GM10248 (cell line): ENCODE measurements around the gene HOXC13.
A peak's percentile ranks its signal among the peaks of the same experiment; 100 is the strongest.

Experiments
- CTCF ChIA-PET: fragments of 300-600 bp; sonication (Branson Sonifier 250); formaldehyde crosslinking; extraction: SDS; loops from one replicate; lab custom pipeline; 2021; ENCODE audit warnings: antibody characterized with exemption; lab: Yijun Ruan, JAX
- POLR2A ChIA-PET: fragments of 350-650 bp; sonication (Branson Sonifier 250); formaldehyde crosslinking; extraction: SDS; loops from one replicate; lab custom pipeline; 2020; ENCODE audit warnings: antibody characterized with exemption; lab: Yijun Ruan, JAX
- DNase-seq: peaks from one replicate; pipeline ENCODE4 v3.0.0; 2012; ENCODE audit errors: extremely low spot score
- TF ChIP-seq, protein P1 (sequence below): IDR thresholded peaks from 2 replicates; pipeline ENCODE4 v1.5.1; 2012; ENCODE audit warnings: mild to moderate bottlenecking, low read depth; ENCODE audit errors: extremely low read depth, missing control alignments, control extremely low read depth

HOXC13 gene

DNA sequence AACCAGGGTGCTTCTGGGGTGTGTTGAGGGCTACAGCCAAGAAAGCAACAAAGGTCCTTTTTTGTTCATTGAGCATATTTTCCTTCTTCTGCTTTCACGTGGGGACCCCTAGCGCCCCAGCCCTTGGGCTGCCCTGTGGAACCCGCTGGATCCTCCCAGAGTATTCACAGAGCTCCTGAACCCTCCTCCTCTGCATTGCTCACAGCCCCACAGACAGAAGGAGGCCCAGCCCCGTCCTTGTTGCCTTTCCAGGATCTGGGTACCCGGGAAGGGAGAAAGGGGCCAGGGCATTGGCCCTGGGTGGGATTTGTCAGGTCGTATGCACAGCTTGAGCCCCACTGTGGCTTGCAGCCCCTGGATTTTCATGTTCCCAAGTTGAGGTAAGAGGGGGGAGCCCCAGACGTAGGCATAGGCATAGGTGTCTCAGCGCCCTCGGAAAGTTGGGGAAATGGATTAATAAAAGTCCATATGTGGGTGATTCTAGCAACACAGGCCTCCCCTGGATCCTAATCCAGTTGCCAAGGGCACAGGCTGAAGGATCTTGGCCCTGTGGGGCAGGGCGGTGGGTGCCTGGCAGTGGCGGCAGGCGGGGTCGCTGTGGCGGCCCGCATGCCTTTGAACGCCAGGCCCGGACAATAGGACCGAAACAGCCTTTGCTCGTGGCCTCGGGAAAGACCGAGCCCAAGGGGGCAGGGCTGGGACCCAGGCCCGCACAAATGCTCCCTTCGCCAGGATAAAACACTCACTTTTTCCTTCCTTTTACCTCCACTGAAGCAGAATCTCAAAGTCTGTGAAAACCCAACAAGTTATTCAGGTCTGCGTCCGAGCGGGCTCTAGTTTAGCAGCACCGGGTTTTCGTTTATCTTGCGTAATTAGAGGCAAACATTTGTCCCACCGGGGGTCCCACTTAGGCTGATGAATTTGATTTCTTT lies 43.3 kb downstream of the HOXC13 start:
- POLR2A ChIA-PET, result no interaction called here
- TF ChIP-seq, protein P1, sequence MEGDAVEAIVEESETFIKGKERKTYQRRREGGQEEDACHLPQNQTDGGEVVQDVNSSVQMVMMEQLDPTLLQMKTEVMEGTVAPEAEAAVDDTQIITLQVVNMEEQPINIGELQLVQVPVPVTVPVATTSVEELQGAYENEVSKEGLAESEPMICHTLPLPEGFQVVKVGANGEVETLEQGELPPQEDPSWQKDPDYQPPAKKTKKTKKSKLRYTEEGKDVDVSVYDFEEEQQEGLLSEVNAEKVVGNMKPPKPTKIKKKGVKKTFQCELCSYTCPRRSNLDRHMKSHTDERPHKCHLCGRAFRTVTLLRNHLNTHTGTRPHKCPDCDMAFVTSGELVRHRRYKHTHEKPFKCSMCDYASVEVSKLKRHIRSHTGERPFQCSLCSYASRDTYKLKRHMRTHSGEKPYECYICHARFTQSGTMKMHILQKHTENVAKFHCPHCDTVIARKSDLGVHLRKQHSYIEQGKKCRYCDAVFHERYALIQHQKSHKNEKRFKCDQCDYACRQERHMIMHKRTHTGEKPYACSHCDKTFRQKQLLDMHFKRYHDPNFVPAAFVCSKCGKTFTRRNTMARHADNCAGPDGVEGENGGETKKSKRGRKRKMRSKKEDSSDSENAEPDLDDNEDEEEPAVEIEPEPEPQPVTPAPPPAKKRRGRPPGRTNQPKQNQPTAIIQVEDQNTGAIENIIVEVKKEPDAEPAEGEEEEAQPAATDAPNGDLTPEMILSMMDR, result no peak
- CTCF ChIA-PET, result interaction anchor here (1.3 to 1.9 kb wide), 2 partner anchors 51 to 225 kb away, joined by 3 to 6 read pairs; partner anchors contain the start of gene HOXC5
- DNase-seq, result no peak

DNA sequence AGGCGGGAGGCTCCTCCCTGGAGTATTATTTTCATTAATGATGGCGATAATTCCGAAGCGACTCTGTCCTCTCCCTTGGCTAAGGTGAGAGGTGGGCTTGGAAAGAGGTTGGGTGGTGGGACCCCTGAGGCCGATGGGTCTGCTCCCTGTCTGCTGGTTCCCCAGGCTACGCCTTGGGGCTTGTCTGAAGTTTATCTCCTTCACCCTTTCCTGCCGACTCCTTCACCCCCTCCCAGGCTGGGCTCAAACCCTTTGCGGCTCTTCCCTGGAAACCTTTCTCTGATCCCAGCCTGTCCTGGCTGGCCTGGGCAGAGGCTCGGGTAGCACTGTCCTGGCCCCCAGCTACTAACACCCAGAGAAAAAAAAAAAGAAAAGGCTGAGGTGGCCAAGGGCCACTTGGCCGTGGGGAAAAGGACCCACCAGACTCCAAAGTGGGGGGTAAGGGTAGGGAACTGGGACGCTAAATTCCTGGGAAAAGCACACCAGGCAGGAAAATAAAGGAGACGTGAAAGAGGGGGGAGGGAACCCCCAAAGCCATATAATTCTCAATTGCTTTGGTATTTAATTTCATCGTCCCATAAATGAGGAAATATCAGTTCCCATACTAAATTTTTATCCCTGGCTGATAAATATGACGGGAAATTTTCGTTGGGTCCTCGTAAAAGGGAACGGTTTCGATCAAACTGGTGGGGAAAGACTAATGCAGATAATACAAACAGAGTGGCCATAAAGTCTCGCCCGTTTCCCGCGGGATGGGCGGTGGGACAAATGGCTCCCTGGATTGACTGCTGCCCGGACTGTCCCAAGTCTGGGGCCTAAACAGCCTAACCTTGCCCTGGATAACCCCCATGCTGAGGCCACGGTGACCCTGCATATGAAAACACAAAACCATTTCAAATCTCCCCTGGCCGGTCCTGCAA lies 44.3 kb downstream of the HOXC13 start:
- POLR2A ChIA-PET, result no interaction called here
- DNase-seq, result no peak
- CTCF ChIA-PET, result interaction anchor here (1.3 kb wide), 1 partner anchor 224 kb away, joined by 3 read pairs; no protein-coding TSS in a partner anchor
- TF ChIP-seq, protein P1, result no peak

DNA sequence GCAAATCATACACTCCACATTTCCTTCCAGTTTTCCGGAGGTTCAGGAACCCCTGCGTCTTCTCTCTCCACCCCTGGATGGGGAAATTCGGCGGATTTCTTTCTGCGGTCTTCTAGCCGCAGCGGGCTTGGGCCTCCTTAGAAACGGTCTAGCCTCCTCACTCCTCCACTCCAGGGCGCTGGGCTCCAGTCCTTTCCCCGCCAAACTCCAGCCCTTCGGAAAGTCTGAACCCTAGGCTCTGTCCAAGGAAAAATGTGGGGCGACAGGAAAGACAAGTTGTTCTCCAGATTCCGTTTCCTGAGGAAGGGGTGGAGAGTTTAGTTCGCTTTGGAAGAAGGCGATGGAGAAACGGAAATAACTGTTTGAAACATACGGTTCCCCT lies 44.9 kb downstream of the HOXC13 start:
- ChIA-PET CTCF (interaction anchor here (0.8 to 5.5 kb wide), 3 partner anchors 10 to 212 kb away, joined by 3 to 61 read pairs (median 9); partner anchors contain the start of gene HOXC8), POLR2A (no interaction called here)
- TF ChIP-seq, protein P1, result no peak
- no peak for DNase-seq

DNA sequence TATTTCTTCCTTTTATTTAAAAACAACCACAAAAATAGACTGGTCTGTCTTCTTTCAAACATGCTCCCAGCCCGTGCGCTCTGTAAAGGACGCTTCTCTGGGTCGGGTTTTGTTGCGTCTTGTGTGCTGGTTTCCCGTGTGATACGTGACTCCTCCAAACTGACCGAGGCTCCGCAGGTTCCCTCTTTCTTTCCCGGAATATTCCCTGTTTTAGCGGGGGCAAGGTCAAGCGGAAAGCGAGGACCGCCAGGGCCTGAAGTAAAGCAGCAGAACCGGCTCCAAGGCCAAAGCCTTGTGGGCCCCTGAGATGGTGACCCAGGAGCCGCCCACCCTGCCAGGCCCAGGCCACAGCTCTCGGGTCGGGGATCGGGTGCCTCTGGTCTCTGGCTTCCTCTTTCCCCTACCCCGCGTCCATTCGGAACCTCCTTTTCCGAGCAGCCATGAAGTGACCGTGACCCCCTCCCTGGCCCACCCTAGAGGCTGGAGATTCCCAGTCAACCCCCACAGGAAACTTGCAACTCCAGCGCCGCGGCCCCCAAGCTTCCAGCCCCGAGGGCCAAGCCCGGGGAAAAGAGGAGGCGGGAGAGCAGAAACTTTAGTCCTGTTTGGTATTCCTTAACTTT lies 45.4 kb downstream of the HOXC13 start:
- ChIA-PET CTCF (interaction anchor here (0.8 to 5.6 kb wide), 13 partner anchors 9 to 230 kb away, joined by 3 to 74 read pairs (median 9); partner anchors contain the start of gene HOXC8), POLR2A (no interaction called here)
- DNase-seq, result no peak
- TF ChIP-seq, protein P1, result no peak

DNA sequence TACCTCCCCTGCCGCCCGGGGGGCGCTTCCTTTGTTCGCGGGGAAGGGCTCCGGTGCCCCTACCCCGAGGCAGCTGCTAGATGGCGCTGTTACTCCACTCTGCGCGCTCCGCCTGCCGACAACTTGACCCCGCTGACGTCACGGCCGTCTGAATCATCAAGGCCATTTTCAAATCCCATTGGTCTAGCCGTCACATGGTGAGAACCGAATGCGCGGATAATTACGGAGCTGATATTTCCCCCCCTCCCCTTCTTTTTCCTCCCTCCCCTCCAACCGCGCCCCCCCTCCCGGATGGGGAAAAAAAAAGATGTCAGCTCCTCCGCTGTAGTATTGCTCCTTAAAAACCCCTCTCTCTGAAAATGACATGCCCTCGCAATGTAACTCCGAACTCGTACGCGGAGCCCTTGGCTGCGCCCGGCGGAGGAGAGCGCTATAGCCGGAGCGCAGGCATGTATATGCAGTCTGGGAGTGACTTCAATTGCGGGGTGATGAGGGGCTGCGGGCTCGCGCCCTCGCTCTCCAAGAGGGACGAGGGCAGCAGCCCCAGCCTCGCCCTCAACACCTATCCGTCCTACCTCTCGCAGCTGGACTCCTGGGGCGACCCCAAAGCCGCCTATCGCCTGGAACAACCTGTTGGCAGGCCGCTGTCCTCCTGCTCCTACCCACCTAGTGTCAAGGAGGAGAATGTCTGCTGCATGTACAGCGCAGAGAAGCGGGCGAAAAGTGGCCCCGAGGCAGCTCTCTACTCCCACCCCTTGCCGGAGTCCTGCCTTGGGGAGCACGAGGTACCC lies 46.5 kb downstream of the HOXC13 start, which contains the start of gene HOXC10:
TSS of gene HOXC10 (plus strand) at position 246 of the 791 bp plus-strand sequence. CDS start at position 360, 114 bp downstream.
- CTCF ChIA-PET, result interaction anchor here (0.6 to 5.6 kb wide), 27 partner anchors 12 to 236 kb away, joined by 3 to 74 read pairs (median 4); partner anchors contain the start of genes HOXC12, HOXC5, HOXC8 and HOXC9
- TF ChIP-seq, protein P1, result peak; percentile 71
- DNase-seq, result peak; percentile 87
- POLR2A ChIA-PET, result no interaction called here
